Inflammatory macrophage treated with lipopolysaccharide for 1 hour (primary cell): ENCODE measurements around the gene SPCS1.

Experiments used
- DNase-seq, 2 donors: peaks; one replicate each; pipeline ENCODE4 v3.0.0-alpha.2; 2020 to 2022

Gene SPCS1

GRCh38 chr3:52705688-52706686 lies at the start of gene SPCS1, which contains the start of gene GLT8D1:
Gene SPCS1 (plus strand): TSS chr3:52706106. CDS start chr3:52706247, 141 bp downstream.
Gene GLT8D1 (minus strand): TSS chr3:52705791. CDS start chr3:52700460, 5,331 bp downstream.
- peak; percentile 78 to 85 for DNase-seq

GRCh38 chr3:52660046-52660445 lies 45.9 kb upstream of the SPCS1 start:
- no peak for DNase-seq

- no peak for DNase-seq
Measured at GRCh38 chr3:52663098-52663497, 42.8 kb upstream of the SPCS1 start.

GRCh38 chr3:52670621-52671521 lies 35.0 kb upstream of the SPCS1 start:
- DNase-seq: peak; percentile 36 to 61

DNA sequence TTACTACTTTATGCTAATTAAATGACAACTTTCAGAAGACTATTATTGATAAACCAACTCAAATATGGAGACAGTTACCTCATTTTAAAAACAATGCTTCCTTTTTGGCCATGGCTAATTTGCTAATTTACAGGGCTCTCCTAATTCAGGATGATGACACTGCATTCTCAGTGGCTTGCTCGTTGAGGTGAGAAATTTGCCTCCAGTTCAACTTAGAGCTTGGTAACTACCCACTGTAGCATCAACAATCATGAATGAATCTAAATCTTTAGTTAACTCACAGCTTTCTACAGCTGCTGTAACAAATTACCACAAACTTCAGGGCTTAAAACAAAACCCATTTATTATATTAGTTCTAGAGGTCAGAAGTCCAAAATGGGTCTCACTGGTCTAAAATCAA lies 34.2 kb upstream of the SPCS1 start:
- DNase-seq: no peak

- DNase-seq: peak; percentile 37 to 61
Measured at GRCh38 chr3:52676201-52676600, 29.7 kb upstream of the SPCS1 start.

- peak in 1 of 2 donors; percentile 35 for DNase-seq
Measured at GRCh38 chr3:52678265-52679198, 27.4 kb upstream of the SPCS1 start.

DNA sequence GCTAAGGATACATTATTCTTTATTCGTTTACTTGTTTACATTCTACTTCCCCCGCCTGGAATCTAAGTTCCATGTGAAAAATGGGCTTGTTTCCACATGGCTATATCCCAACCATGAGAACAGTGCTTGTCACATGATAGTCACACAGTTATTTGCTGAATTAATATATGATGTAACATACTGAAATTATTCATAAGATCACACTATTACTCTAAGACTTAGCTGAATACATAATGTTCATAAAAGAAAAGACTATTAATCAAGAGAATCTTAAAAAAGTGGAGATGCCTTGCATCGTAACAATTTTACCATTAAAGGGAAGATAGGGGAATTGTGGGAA lies 26.7 kb upstream of the SPCS1 start:
- no peak for DNase-seq

DNA sequence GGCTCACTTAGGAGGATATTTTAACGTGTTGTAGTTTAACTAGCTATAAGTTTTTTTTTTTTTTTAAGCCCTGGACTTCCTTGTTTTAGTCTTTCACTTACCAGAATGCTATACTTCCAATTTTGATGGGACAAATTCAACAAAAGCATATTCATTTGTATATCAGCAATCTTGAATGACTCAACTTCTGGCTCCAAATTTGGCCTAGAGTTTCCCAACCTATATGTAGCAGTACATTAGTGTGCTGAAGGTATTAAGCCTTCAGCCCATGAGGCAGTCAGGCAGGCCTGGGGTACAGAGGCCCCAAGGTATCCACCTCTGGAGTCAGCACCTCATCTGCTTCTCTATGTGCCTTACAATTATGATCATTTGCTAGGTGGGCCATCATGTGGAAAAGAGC lies 26.1 kb upstream of the SPCS1 start:
- DNase-seq: no peak

DNA sequence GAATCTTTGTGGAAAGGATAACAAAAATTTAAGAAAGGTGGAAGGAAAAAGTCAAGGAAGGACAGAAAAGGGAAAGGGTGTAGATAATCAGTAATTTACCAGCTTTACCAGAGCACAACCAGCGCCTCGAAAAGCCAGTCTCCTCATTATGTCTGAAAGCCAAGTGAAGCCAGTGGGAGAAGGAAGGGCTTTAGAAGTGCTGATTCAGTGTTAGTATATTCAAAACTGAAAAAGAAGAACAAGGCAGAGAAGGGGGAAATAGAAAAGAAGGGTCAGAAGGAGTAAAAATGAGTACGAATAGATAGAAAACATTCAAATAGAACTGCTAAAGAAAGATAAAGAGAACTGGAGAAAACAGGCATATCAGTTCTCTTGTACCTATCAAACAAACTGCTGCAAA lies 24.3 kb upstream of the SPCS1 start:
- DNase-seq: peak; percentile 49 to 56

DNA sequence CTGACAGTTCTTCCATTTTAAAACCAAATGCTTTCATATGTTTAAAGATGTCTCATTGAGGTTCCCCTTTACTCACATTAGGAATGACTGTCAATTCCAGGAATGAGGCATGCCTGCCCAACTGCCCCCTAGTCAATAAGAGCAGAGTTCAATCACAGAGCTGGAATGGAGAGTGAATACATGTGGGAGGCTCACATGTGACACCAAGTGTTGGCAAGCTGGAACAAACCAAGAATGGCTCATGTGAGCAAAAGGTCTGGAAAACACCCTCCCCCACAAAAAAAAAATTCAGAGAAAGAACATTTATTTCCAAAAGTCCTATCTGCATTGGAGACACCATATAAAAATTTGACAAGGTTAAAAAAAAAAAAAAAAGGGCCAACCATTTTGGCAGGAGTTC lies 23.9 kb upstream of the SPCS1 start:
- peak; percentile 71 to 90 for DNase-seq

GRCh38 chr3:52683611-52684010 lies 22.3 kb upstream of the SPCS1 start:
- DNase-seq: no peak

DNA sequence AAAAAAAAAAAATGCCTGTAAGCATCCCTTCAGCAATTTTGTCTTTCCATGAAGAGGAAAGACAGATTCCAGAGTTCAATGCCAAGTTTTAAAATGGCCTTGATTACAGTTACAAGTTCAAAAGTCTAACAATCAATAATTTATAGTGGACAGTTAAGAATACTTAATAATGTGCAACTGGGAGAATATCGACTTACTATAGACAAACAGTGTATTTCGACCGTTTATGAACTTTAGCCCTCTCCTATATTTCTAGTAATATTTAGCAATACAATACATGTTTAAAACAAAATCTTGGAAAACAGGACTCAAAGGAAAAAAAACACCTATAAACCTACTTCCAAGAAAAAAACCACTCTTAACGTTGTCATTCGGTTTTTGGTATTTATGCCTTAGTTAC lies 21.7 kb upstream of the SPCS1 start:
- DNase-seq: no peak

GRCh38 chr3:52685285-52685708 lies 20.6 kb upstream of the SPCS1 start:
- peak; percentile 77 for DNase-seq

DNA sequence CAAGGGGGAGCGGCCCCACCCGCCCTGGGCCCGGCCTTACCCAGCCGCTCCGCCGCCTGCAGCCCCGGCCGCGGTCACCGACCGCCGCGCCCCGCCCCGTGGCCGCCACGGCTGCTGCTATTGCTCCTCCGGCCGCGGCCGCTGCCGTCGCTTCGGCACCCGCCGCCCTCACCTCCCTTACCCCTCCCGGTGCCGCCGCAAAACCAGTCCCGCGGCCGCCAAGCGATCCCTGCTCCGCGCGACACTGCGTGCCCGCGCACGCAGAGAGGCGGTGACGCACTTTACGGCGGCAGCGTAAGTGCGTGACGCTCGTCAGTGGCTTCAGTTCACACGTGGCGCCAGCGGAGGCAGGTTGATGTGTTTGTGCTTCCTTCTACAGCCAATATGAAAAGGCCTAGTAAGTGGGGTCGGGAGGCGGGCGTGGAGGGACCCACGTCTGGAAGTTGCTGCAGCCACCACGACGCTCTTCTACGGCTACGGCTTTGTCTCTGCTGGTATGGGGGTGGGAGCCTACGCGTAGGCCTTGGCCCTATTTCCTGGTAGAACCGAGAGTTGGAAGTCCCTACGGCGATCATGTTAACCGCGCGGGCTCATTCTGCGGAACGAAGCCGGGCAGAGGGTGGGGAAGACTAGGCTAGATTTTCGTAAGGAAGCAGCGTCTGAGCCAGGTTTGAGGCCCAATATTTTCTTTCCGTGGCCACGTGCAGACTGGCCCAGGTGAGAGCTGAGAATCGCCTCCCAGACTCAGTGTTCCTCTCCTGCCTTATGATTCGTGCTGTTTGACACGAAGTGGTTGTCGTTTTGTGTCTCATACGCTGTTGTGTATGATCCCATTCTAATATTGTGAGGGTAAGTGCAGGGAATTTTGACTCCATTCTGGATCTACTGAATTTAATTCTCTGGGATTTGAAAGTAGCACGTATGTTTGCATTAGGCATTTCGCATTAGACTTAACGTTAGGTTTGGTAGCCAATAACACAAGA lies 19.9 kb upstream of the SPCS1 start, which contains the start of the genes GNL3 and PBRM1:
Gene GNL3 (plus strand): TSS at position 324 of the 983 bp plus-strand sequence. CDS start 61 bp downstream, at position 385.
Gene PBRM1 (minus strand): TSS at position 205 of the 983 bp plus-strand sequence.
- peak; percentile 91 to 94 for DNase-seq

DNA sequence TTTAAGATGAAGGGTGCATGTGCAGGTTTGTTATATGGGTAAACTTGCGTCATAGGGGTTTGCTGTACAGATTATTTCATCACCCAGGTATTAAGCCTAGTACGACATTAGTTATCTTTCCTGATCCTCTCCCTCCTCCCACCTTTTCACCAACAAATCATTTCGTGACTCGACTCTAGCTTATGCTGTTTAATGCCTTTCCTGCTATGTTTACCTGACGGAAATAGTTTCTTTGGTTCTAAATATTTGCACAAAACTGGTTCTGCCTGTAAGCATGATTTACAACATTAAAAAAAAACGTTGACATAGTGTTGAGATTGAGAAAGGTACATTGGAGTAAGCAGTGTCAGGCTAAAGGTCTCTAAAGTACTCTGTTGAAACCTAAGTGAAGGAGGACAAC lies 17.6 kb upstream of the SPCS1 start:
- DNase-seq: no peak

DNA sequence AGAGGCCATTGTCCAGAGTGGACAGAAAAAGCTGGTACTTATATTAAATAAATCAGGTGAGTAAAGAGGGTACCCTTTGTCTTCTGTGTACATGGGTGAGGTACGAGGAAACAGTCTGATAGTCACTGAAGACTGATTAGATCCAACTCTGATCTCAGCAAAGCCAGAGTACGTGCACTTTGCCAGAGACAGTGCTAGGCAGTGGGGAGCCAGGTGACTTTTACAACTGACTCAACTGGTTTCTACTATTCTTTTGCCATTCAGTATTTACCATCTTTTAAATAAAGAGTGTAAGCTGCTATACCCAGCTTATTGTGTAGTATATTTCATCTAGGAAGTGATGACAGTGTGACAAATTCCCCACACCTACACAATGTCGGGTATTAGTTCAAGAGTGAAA lies 16.8 kb upstream of the SPCS1 start:
- DNase-seq: no peak

DNA sequence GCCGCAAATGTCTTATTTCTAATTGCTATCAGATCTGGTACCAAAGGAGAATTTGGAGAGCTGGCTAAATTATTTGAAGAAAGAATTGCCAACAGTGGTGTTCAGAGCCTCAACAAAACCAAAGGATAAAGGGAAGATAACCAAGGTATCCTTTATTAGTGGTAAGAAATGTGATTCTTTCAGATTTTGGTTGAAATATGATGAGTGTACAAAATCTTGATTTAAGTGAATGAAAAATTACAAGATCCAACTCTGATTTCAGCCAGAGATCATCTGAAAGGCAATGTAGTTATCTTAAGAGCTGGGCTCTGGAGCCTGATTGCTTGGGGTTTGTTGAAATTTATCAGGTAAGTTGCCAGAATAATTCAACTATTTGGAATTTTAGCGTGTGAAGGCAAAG lies 15.3 kb upstream of the SPCS1 start:
- no peak for DNase-seq

GRCh38 chr3:52693071-52693470 lies 12.8 kb upstream of the SPCS1 start:
- no peak for DNase-seq

GRCh38 chr3:52694528-52695189 lies 11.2 kb upstream of the SPCS1 start:
- DNase-seq: no peak
